ENCODE measurements around the gene KCNK6.

The KCNK6 gene

DNA sequence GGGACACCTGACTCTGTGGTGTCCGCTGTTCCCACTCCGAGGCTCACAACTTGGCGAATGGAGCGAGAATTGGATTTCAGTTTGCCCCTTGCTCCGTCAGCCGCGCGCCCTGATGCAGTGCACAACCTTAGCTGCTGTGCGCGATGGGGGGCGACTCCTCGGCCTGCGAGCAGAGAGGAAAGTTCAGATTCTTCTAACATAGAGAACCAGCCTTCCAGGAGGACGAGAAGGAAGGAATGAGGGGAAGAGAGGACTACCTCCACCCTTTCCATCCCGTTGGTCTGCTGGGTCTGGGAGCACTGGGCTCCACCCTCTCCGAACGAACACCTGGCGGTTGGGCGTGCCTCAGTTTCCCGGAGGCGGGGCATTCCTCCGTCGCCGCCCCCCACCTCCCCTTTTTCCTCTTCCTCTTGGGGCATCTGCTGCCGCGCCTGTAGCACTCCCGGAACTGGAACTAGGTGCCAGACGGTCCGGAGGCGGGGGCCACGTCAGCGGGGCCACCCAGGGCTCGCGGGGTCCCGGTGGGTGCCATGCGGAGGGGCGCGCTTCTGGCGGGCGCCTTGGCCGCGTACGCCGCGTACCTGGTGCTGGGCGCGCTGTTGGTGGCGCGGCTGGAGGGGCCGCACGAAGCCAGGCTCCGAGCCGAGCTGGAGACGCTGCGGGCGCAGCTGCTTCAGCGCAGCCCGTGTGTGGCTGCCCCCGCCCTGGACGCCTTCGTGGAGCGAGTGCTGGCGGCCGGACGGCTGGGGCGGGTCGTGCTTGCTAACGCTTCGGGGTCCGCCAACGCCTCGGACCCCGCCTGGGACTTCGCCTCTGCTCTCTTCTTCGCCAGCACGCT, at the start of gene KCNK6:
Gene KCNK6, plus strand, starts transcription at position 425 of the 838 bp plus-strand sequence. Its CDS starts 106 bp downstream, at position 531.
- no peak for DNase-seq

DNA sequence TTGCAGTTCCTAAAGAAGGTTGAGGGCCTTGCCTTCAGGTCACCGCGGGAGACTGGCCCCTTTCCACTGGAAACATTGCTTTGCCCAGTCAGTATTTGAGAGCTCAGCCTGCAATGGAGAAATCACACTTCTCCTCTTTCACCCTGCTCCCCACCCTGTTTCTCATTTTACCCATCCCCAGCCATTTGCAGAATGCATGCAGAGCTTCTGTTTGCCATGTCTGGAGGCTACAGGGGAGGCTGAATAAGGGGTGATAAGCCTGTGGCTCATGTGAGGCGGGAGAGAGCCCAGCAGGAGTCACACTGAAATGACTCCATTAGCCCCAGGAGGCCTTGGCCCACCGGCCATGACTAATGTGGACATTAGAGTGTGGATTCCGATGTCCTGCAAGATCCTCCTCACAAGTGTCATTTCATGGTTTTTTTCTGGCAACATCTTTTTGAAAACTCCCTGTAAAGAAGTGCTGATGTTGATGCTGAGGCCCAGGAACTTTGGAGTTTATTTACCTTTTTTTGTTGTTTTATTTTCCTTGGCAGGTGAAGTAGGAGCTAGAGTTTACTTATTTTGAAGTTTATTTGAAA, 49.0 kb upstream of the KCNK6 start:
- DNase-seq, result no peak

DNA sequence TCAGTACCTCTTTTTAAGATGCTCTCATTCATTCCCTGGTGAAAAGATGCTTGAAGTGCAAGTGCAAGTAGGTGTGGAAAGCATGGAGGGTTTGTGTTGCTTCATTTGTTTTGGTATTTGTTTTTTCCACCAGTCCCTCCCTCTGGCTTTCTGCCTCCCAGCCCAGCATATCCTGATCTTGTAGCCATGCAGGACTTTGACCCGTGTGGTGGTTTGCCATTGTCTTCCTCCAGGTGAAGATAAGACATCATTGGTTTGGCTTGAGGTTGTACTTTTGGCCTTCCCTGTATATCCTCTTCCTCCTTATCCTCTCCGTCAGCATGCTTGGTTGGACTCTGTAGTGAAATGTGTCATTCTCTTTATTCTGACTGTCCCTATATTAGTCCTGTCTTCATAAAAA, 46.1 kb upstream of the KCNK6 start:
- DNase-seq, result no peak

DNA sequence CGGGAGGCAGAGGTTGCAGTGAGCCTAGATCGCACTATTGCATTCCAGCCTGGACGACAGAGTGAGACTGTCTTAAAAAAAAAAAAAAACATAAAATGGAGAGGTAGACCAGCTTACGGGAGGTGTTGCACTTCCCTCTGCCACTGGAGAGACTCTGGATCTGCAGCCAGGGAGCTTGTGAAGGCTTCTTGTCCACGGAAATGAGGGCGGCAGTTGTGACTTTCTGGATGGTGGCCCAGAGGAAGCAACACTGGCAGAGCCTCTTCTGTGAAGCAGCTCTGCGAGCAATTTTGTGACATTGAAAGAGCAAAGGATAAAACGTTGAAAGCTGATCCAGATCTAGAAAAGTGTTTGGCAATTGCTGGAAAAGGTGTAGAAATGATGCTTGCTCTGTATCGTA, 44.9 kb upstream of the KCNK6 start:
- peak; percentile 72 for DNase-seq

DNA sequence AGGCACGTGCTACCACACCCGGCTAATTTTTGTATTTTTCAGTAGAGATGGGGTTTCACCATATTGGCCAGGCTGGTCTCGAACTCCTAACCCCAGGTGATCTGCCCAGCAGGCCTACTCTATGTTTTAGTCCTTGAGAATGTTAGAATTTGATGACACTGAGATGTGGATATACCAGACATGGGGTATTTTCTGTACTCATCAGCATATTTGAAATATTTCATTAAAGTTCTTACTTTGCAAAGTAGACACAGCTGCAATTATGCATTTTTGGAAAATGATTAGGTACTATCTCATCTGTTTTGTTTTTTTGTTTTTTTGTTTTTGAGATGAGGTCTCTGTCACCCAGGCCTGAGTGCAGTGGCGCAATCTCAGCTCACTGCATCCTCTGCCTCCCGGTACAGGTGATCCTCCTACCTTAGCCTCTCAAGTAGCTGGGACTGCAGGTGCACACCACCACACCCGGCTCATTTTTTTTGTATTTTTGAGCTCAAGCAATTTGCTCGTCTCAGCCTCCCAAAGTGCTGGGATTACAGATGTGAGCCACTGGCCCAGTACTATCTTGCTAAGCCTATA, 42.6 kb upstream of the KCNK6 start:
- DNase-seq, result no peak

DNA sequence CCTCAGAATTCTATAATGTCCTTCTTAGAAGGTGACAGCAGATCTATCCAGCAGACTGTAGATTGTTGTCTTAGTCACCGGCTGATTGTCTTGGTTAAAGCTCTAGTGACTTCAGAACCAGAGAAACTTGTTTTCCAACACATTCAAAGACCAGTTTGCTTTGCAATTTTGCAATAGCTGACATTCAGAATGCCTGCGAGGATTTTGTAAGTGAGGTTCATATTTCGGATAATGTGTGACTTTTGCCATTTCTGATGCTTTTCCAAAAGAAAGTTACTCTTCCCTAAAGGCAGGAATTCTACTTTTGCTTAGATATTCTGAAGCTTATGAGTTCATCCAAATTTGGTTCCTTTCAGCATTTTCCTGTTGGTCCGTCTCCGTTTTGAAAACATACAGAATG, 42.1 kb upstream of the KCNK6 start:
- no peak for DNase-seq

DNA sequence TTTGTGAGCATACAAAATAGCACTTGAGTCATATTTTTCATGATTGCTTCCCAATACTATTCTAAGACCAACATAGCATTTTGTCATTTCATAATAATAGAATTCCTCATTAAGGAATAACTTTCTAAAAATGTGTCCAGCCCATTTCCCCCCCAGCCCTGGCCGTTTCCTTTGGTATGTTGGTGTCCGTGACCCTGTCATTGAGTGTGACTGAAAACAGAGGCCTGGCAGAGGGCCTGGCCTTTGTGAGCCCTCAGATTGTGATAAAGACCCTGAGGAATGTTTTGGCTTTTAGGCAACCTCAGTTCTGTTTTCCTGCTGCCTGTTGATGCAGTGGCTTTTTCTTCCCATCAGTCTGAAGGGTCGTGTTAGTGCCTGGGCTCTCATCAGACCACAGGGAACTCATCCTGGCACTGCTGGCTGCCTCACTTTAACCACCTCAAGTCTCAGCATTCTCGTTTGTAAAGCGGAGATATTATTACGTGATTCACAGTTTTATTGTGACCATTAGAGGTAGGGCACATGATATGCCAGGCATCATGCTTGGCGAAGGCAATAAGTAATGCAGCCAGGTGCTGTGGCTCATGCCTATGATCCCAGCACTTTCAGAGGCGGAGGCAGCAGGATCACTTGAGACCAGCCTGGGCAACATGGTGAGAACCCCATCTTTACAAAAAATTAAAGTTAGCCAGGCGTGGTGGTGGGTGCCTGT, 41.5 kb upstream of the KCNK6 start:
- no peak for DNase-seq

DNA sequence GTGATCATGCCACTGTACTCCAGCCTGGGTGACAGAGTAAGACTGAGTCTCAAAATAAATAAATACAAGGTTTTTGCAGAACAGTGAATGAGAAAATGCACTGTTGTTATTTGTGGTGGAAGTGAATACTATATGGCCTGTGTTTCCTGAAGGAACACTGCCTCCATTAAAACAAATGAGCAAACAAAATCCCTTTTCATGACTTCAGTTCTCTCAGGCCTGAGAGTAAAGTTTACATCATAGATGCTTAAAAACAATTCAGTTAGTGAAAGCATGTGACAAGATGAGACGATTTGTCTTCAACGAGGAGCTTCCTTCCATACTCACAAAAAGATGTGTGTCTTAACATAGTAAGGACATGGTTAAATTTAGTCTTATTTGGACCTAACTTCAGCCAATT, 40.9 kb upstream of the KCNK6 start:
- no peak for DNase-seq

DNA sequence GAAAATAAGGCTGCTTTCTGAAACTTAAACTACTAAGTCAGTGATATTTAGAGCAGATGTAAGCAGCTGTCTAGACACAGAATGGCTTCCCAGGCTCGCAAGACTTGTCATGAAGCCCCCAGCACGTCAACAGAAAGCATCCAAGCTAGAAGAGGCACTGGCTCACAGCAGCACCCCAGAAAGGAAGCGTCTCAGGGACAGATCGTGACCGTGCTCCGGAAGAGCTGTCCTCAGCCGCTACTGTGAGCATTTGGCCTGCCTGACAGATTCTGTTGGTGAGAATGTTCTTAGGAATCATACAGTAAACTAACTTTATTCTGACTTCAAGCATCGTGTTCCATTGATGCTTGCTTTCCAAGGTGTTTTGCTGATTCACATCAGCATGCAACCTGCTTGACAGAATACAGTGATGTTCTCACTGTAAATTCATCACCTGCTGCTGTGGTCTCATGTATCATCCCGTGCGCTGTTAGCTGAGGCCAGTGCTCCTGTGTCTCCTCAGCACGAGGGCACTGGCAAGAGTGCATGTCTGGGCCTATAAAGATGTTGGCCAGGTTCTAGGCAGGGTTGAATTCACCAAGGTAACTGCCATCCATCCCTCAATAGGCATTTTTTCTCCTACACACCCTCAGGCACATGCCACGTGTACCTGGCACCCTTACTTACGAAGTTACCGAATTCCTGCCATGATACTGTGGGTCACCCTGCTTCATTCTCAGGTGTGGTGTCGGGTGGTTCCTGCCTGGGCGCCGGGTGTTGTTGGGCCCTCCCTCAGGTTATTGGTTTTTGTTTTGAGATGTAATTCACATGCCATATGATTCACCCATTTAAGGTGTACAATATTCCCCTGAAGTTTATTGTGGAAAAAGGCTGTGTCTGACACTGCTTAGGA, 39.4 kb upstream of the KCNK6 start:
- DNase-seq, result no peak

DNA sequence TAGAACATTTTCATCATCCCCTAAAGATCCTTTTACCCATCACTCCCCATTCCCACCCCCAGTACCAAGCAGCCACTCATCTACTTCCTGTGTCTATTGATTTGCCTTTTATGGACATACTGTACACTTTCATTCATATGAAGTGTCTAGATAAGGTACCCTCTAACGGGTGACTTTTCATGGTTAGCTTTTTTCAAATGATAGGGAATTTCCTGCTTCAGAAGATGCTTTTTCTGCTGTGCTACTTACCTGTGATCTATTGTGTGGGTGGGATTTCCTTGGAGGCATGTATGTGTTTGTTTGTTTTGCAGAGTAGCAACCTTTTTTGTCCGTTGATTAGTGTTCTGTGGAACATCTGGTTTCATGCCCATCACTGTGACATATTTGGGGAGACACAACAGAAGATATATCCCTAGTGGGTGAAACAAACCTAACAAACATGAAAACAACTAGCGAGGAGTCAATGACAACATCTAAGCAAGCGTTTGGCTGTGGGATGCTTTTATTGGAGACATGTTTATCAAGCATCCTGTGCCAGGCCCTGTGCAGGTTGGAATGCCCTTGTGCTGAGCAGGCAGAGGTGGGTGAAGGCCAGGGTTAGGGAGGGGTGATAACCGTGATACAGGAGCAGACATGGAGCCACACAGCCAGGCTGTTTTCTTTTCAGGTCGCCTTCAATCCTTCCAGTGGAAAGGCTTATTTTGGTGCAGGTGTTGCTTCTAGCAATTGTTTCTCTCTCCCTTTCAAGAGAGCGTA, 37.7 kb upstream of the KCNK6 start:
- DNase-seq, result peak; percentile 45

DNA sequence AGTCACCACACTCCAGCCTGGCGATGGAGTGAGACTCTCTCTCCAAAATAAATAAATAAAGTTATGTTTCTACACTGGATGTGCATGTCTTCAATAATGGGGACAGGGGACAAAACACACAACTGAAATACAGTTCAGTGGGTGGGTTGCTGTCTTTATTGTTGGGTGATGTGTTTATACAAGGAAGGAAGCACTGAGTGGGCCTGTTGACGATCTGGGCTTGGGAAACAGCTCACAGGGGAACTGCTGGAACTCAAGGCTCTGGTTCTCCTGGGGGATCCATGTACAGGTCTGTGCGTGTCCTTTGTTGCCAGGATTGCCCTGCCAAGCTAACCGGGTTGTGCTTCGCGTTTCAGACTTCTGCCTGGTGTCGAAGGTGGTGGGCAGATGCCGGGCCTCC, 36.4 kb upstream of the KCNK6 start:
- DNase-seq, result no peak

DNA sequence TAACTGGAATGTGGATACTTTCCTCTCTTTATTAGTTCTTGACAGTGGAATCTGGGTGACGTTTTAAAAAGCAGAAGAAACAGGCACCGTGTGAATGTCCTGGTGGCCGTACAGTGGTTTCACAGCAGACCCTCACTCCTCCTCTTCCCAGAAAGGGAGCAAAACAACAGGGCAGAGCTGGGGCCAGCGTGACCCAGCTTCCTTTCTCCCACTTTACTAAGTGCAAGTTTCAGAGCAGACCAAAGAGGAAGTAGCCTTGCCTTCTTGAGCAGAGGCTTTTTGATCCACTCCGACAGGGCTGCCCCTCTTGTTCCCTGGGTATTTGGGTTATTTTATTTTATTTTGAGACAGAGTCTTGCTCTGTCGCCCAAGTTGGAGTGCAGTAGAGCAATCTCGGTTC, 35.2 kb upstream of the KCNK6 start:
- no peak for DNase-seq

DNA sequence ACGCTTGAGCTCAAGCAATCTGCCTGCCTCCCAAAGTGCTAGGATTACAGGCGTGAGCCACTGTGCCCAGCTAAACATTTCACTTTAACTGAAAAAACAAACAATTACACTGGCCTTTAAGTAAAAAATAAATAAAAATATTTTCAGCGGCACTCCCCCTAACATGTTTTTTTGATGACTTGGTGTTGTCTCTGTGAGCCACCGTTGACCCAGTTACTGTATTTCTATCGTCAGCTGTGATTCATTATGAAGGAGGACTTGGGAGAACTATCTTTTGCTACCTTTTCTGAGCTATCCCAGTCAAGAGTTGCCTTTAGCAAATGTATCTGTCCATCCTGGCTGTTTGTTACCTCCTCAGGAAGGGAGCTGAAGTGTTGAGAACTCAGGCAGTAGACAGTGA, 34.1 kb upstream of the KCNK6 start:
- no peak for DNase-seq

DNA sequence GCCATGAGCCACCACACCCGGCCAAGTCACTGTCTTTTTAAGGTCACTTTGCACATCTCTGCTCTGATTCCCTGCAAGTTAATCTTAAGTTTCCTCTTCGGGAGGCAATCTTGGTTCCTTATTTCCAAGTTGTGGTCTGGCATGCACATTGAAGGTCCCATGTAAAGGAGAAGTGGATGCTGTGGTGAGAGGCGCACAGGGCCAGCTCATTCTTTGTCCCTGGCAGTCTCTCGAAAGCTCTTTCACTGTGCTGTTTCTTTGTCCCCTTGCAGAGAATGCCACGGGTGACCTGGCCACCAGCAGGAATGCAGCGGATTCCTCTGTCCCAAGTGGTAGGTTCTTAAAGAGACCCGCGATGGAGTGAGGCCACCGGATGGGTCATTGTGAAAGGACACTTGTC, 32.0 kb upstream of the KCNK6 start:
- DNase-seq, result no peak

DNA sequence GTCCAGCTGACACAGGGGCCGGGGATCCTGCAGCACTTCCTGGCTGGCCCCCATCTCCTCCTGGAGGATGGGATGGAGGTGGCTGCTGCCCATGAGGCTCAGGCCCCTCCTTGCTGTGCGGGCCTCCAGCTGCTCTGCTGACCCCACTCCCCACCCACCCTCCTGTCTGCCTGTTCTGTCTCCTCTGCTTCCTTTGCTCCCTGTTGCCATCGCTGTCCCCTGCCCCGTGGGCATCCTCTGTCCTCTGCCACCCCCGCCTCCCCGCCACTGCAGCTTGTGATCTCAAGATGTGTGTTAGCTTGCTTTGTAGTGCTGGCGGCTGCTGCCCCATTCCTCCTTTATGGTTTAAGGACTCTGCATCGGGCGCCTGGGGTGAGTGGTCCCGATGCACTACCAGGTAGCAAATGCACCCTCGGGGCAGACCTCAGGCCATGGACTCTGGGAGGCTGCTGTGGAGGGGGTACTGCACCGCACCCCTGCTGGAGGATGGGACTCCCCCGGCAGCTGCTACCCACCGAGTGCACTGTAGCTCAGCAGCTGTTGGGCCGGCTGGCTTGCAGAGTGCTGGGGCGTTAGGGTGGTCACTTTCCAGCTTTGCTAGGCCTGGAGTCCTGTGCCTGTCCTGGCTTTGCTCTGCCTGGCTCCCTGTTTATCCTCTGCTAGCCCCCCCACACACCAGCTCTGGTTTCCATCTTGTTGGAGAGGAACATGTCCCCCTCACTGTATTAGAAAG, 31.4 kb upstream of the KCNK6 start:
- no peak for DNase-seq

DNA sequence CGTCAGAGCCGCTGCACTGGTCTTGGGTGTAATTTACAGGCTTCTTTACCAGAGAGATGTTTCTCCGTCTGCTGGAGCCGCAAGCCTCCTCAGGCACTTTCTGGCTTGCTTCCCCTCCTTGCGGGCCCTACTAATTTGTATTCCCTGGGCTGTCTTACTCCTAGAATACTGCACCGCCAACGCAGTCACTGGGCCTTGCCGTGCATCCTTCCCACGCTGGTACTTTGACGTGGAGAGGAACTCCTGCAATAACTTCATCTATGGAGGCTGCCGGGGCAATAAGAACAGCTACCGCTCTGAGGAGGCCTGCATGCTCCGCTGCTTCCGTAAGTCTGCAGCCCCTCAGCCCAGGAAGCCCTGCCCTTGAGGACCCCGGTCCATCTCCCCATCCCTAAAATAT, 29.7 kb upstream of the KCNK6 start:
- no peak for DNase-seq

DNA sequence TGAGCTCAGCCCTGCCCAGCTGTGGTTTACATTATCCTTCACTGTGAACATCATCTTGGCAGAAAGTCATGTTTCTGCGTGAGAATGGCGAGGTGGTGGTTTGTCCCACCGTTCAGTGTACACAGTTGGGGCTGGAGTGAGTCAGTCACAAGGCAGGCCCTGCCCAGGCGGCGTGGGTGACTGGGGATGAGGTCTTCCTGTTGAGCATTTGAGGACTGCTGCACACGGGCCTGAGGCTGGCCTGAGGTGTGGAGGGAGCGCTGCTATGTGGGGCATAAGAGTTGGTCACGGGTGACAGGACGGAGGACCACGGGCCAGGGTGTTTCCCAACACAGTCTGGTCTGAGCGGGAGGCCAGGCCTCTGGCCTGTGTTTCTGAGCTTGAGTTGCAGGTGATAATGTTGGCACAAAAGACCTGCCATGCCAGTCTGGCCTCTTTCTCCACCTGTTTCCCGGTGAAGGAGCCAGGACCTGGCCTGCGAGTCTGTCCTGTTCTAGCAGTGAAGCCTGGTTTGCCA, 29.0 kb upstream of the KCNK6 start:
- DNase-seq, result no peak

DNA sequence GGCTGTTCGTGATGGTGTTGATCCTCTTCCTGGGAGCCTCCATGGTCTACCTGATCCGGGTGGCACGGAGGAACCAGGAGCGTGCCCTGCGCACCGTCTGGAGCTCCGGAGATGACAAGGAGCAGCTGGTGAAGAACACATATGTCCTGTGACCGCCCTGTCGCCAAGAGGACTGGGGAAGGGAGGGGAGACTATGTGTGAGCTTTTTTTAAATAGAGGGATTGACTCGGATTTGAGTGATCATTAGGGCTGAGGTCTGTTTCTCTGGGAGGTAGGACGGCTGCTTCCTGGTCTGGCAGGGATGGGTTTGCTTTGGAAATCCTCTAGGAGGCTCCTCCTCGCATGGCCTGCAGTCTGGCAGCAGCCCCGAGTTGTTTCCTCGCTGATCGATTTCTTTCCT, 27.8 kb upstream of the KCNK6 start:
- no peak for DNase-seq

DNA sequence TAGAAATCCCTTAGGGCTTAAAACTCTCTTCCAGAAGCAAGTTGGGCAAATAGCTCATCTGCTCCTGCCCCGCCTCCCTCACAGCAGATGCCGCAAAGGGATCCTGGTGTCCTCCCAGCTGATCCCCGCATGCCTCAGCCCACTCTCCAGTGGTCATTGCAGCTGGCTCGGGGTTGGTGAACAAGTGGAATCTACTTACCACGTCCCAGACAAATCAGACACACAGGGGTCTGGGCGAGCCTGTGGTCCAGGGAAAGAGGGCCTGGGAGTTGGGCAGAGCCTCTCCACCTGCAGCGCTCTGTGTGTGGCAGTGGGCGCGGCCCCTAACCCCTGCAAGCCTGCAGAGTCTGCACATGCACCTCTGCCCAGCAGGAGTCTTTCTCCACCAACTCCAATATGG, 26.4 kb upstream of the KCNK6 start:
- DNase-seq, result no peak

DNA sequence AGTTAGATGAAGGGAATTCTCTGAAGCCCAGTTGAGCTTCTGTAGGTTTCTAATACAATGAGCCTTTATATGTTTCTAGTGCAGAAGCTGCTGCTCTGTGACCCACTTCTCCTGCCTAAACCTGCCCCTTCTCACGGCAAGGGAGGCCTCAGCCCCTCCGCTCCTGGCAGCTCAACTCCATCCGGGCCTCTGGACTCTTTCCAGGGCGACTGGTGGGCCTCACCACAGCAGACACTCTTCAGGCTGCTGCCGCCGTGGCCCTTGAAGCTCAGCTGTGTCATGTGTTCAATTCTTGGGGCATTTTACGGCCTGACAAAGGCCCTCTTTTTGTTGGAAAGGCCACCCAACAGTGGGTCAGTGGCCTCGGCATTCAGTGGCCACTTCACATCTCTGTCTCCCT, 25.6 kb upstream of the KCNK6 start:
- DNase-seq, result no peak
